Activated CD4-positive, CD25-positive, alpha-beta regulatory T cell treated with anti-CD3 and anti-CD28 coated beads, Interleukin-2, amount 50 U/mL, for 24 hours (primary cell): ENCODE results near the gene CTTNBP2NL.

Source experiments
- ATAC-seq, 2 donors: fragments of 150-1000 bp; cut with Tn5 transposase; one replicate each; pipeline ENCODE4 v1.10.0; 2021; ENCODE audit warnings: mild to moderate bottlenecking in 1 of 2, moderate library complexity in 1 of 2

CTTNBP2NL gene

DNA sequence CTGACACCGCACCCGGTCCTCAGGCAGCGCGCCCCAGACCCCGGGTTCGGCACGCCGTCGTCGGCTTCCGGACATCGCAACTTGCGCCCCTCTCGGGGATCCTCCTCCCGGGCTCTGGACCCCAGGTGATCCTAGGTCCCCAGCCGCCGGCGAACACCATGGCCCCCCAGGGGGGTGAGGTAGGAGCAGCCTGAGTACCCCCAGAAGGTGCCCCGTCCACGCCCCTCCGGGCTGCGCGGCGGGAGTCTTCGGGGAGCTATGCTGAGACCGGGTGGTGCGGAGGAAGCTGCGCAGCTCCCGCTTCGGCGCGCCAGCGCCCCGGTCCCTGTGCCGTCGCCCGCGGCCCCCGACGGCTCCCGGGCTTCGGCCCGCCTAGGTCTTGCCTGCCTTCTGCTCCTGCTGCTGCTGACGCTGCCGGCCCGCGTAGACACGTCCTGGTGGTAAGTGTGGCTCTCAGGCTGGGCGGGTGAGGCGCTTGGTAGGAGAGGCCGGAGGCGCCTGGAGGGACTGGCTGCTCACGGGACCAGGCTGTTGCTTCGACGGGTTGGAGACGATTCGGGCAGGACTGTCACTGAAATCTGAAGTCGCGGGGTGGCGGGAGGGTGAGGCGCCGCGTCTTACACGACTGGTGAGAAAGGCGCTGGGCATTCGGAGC, 113.1 kb downstream of the CTTNBP2NL start:
- peak; percentile 33 to 45 for ATAC-seq

DNA sequence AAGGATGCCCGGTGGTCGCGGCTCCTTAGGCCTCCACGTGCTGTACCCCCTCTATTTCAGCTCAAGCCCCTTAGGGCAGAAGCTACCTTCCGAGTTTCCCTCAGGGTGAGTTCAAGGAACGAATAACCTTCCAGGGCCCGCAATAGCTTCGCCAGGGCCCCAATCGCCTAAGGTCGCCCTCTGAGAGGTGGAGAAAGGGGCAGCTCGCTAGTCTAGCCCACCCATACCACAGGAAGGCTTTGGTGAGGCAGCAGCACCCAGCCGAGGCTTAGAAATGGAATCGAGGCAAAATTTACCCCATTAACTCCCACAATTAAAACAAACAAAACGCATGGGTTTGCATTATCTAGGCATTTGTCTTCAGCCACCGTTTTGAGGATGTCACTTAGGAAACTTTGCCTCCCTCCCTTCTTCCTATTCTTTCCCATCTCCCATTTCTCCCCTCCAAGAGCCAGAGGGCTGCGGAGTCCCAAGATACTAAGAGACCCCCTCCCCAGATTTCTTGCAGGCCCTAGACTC, 113.7 kb downstream of the CTTNBP2NL start:
- ATAC-seq = no peak

DNA sequence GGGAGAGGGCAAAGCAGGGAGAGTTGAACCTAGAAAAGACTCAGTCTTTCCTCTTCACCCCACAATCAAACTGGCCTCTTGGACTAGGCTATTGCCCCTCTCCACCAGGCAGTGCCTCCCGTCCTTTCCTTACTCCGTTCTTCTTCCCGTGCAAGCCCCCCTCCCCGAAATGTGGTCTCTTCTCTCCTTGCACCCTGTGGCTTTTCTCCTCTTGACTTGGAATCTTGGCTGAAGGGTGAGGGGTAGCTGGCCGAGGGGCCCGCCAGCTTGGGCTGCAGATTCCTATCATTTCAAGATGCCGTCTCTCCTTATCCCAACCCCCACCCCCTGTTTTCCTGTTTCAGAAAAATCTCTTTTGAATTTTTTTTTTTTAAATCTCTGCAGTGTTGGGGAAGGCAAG, 114.3 kb downstream of the CTTNBP2NL start:
- no peak for ATAC-seq
